Neural progenitor cell (in vitro differentiated cells): ENCODE results near the gene ZNF862.

Experiments
- CTCF ChIP-seq: fragments of 200-600 bp; sonication (generic); IDR thresholded peaks from 2 replicates; pipeline ENCODE4 v1.5.1; 2017; ENCODE audit warnings: antibody characterized with exemption, mild to moderate bottlenecking
- EZH2 ChIP-seq: fragments of 200-600 bp; sonication (generic); IDR thresholded peaks from 2 replicates; pipeline ENCODE4 v1.6.1; 2017; ENCODE audit warnings: antibody characterized with exemption, mild to moderate bottlenecking, moderate library complexity

- TF ChIP-seq CTCF (no peak), EZH2 (no peak)
These were observed 46.6 kb upstream of the ZNF862 start for GRCh38 chr7:149791411-149792219.
